ENCODE data around the gene KEL.

KEL gene

GRCh38 chr7:142927085-142927745 lies 34.9 kb downstream of the KEL start:
- in situ Hi-C loops (cut with MboI; ENCODE audit: low pct_unique_long_range_greater_than_20kb, low sequenced_read_pairs, unreplicated experiment) = no loop called here
- no peak for DNase-seq (ENCODE audit: low spot score)
- TF ChIP-seq CTCF (IDR thresholded peaks at IDR 0.05; ENCODE audit: extremely low read depth, insufficient read depth, missing control alignments) = no peak

- no peak for TF ChIP-seq CTCF (IDR thresholded peaks at IDR 0.05; ENCODE audit: extremely low read depth, insufficient read depth, missing control alignments)
- in situ Hi-C loops (cut with MboI; ENCODE audit: low pct_unique_long_range_greater_than_20kb, low sequenced_read_pairs, unreplicated experiment) = no loop called here
Observed at GRCh38 chr7:142925413-142925812, 36.8 kb downstream of the KEL start.

GRCh38 chr7:142923391-142923790 lies 38.8 kb downstream of the KEL start:
- TF ChIP-seq CTCF (IDR thresholded peaks at IDR 0.05; ENCODE audit: extremely low read depth, insufficient read depth, missing control alignments) = no peak
- in situ Hi-C loops (cut with MboI; ENCODE audit: low pct_unique_long_range_greater_than_20kb, low sequenced_read_pairs, unreplicated experiment) = no loop called here
- DNase-seq (ENCODE audit: low spot score) = no peak

More at GRCh38 chr7:142925413-142925812, 36.8 kb downstream of the KEL start:
- DNase-seq (ENCODE audit: low spot score) = no peak

- DNase-seq (ENCODE audit: low spot score) = no peak
- in situ Hi-C loops (cut with MboI; ENCODE audit: low pct_unique_long_range_greater_than_20kb, low sequenced_read_pairs, unreplicated experiment) = no loop called here
- no peak for TF ChIP-seq CTCF (IDR thresholded peaks at IDR 0.05; ENCODE audit: extremely low read depth, insufficient read depth, missing control alignments)
Observed at GRCh38 chr7:142919656-142920055, 42.5 kb downstream of the KEL start.

GRCh38 chr7:142918901-142919300 lies 43.3 kb downstream of the KEL start:
- in situ Hi-C loops (cut with MboI; ENCODE audit: low pct_unique_long_range_greater_than_20kb, low sequenced_read_pairs, unreplicated experiment) = no loop called here
- no peak for DNase-seq (ENCODE audit: low spot score)
- TF ChIP-seq CTCF (IDR thresholded peaks at IDR 0.05; ENCODE audit: extremely low read depth, insufficient read depth, missing control alignments) = no peak

GRCh38 chr7:142917447-142917846 lies 44.7 kb downstream of the KEL start:
- in situ Hi-C loops (cut with MboI; ENCODE audit: low pct_unique_long_range_greater_than_20kb, low sequenced_read_pairs, unreplicated experiment) = no loop called here
- TF ChIP-seq CTCF (IDR thresholded peaks at IDR 0.05; ENCODE audit: extremely low read depth, insufficient read depth, missing control alignments) = no peak

More at GRCh38 chr7:142917447-142917846, 44.7 kb downstream of the KEL start:
- no peak for DNase-seq (ENCODE audit: low spot score)

All from GM13977 (cell line).